K562 (cell line): ENCODE measurements around the gene NRN1L. TPM values are rescaled to one million over a fixed set of nuclear protein-coding genes. Genes with fewer than 3 reads are reported as not detected.

Experiments
- FOXA3 ChIP-seq, 2 experiments: fragments of 450-650 bp in 1 of 2; sonication (generic) in 1 of 2; formaldehyde crosslinking; IDR thresholded peaks in 1 of 2; conservative IDR thresholded peaks in 1 of 2; 2 replicates each; pipeline versions ENCODE4 v1.4.0 to v1.8.0; 2020 to 2022; ENCODE audit warnings: mild to moderate bottlenecking in 2 of 2, missing genetic modification reagents in 1 of 2
- HEY1 ChIP-seq: fragments of 250-450 bp; sonication (Bioruptor Pico); IDR thresholded peaks from 2 replicates; pipeline ENCODE4 v1.5.0; 2020; ENCODE audit warnings: mild to moderate bottlenecking, moderate library complexity, borderline replicate concordance
- HOXB6 ChIP-seq: fragments of 250-450 bp; sonication (Bioruptor Pico); IDR thresholded peaks from 2 replicates; pipeline ENCODE4 v1.5.1; 2022; ENCODE audit warnings: mild to moderate bottlenecking, borderline replicate concordance
- IRF1 ChIP-seq: sonication (generic); formaldehyde crosslinking; IDR thresholded peaks from 2 replicates; pipeline ENCODE4 v1.8.0; 2022; ENCODE audit warnings: missing genetic modification reagents, mild to moderate bottlenecking, borderline replicate concordance
- PHB2 ChIP-seq: fragments of 450-650 bp; IDR thresholded peaks from 2 replicates; pipeline ENCODE4 v1.6.1; 2017; ENCODE audit warnings: low read depth
- RERE ChIP-seq: sonication (generic); formaldehyde crosslinking; IDR thresholded peaks from 2 replicates; pipeline ENCODE4 v1.8.0; 2023; ENCODE audit warnings: missing genetic modification reagents, mild to moderate bottlenecking, borderline replicate concordance
- SUPT5H ChIP-seq: fragments of 450-650 bp; IDR thresholded peaks from 2 replicates; pipeline ENCODE4 v1.6.1; 2016
- ZNF239 ChIP-seq: fragments of 250-450 bp; sonication (Bioruptor Pico); IDR thresholded peaks from 2 replicates; pipeline ENCODE4 v1.4.0; 2020; ENCODE audit warnings: mild to moderate bottlenecking
- polyA plus RNA-seq, 8 experiments: library from polyadenylated mRNA; depleted of rRNA in 4 of 8; stranded (reverse) in 5 of 8; unstranded in 3 of 8; fragments of >200 nt; fragmentation: Nextera tagmentation in 2 of 8; fragmentation: Illumina TruSeq in 1 of 8; extraction: Ambion mirVana in 2 of 8; extraction: Trizol in 1 of 8; gene quantifications; 2 replicates each; pipeline versions ENCODE4 v1.2.1 to v1.2.3, GENCODE V29; 2011 to 2014; ENCODE audit warnings: inconsistent platforms in 1 of 8, missing spikeins in 1 of 8
- total RNA-seq, 7 experiments: library from RNA; depleted of rRNA in 6 of 7; stranded (reverse); fragments of >200 nt in 6 of 7; fragmentation: Illumina TruSeq in 2 of 7; extraction: Trizol in 2 of 7; gene quantifications; 2 replicates each; pipeline versions ENCODE4 v1.2.1 to v1.2.3, GENCODE V29; 2011 to 2021; ENCODE audit warnings: low replicate concordance in 1 of 7
- TF ChIP-seq, protein P1 (sequence below): fragments of 450-650 bp; IDR thresholded peaks from 2 replicates; pipeline ENCODE4 v1.6.1; 2014; ENCODE audit warnings: low read depth, mild to moderate bottlenecking, moderate library complexity, borderline replicate concordance
- TF ChIP-seq, protein P2 (sequence below): fragments of 250-450 bp; sonication (Bioruptor Pico); IDR thresholded peaks from 2 replicates; pipeline ENCODE4 v1.8.0; 2022; ENCODE audit warnings: inconsistent platforms

Gene NRN1L
- total and polyA plus RNA-seq, 9 of the 15 experiments (the other 6 are each of a cell fraction or from before 2014, with no cell fraction given) = 0.22 to 0.86 (median 0.61) TPM; not detected in 5

DNA sequence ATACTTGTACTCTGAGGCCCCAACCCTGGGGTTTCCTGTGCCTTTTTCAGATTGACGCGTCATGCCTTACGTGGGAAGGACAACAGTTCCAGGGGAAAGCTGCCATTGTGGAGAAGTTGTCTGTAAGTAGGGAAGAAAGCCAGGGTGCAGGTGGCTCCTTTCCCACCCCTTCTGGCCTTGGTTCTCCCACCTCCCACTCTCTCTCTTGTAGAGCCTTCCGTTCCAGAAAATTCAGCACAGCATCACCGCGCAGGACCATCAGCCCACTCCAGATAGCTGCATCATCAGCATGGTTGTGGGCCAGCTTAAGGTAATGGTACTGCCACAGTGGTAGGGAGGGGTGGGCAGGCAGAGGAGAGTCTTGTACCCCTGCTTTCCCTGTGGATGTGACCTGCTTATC is 16.4 kb upstream of the NRN1L start (continued):
- TF ChIP-seq, protein P1, sequence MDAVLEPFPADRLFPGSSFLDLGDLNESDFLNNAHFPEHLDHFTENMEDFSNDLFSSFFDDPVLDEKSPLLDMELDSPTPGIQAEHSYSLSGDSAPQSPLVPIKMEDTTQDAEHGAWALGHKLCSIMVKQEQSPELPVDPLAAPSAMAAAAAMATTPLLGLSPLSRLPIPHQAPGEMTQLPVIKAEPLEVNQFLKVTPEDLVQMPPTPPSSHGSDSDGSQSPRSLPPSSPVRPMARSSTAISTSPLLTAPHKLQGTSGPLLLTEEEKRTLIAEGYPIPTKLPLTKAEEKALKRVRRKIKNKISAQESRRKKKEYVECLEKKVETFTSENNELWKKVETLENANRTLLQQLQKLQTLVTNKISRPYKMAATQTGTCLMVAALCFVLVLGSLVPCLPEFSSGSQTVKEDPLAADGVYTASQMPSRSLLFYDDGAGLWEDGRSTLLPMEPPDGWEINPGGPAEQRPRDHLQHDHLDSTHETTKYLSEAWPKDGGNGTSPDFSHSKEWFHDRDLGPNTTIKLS = no peak
- TF ChIP-seq RERE (CRISPR knock-in tag) (no peak), ZNF239 (CRISPR knock-in tag) (no peak), PHB2 (no peak), IRF1 (CRISPR knock-in tag) (no peak), SUPT5H (no peak), HEY1 (no peak), HOXB6 (CRISPR knock-in tag) (no peak), FOXA3 (CRISPR knock-in tag; conservative IDR thresholded peaks at IDR 0.05 in 1 of 2, IDR thresholded peaks at IDR 0.05 in 1 of 2) (no peak)
- TF ChIP-seq, protein P2, sequence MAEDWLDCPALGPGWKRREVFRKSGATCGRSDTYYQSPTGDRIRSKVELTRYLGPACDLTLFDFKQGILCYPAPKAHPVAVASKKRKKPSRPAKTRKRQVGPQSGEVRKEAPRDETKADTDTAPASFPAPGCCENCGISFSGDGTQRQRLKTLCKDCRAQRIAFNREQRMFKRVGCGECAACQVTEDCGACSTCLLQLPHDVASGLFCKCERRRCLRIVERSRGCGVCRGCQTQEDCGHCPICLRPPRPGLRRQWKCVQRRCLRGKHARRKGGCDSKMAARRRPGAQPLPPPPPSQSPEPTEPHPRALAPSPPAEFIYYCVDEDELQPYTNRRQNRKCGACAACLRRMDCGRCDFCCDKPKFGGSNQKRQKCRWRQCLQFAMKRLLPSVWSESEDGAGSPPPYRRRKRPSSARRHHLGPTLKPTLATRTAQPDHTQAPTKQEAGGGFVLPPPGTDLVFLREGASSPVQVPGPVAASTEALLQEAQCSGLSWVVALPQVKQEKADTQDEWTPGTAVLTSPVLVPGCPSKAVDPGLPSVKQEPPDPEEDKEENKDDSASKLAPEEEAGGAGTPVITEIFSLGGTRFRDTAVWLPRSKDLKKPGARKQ (CRISPR knock-in tag) = no peak
